Ovary (tissue), 9 donors: ENCODE results near the gene KCNA2. TPM values are rescaled to one million over a fixed set of nuclear protein-coding genes. Genes with fewer than 3 reads are reported as not detected.

Source experiments
- DNase-seq, 5 donors: peaks; one replicate each; pipeline ENCODE4 v3.0.0-alpha.2; 2019 to 2020
- H3K27ac ChIP-seq, 2 donors: fragments of 200-600 bp; one replicate each; pipeline versions ENCODE4 v1.5.1 to v1.8.0; 2019 to 2022
- H3K27me3 ChIP-seq: fragments of 200-600 bp; one replicate; pipeline ENCODE4 v1.8.0; 2022
- H3K36me3 ChIP-seq: fragments of 200-600 bp; sonication (generic); one replicate; pipeline ENCODE4 v1.5.1; 2019
- H3K4me1 ChIP-seq: one replicate; pipeline ENCODE4 v1.8.1; 2013; ENCODE audit warnings: mild to moderate bottlenecking, moderate library complexity; ENCODE audit not compliant: insufficient read depth
- H3K4me3 ChIP-seq: fragments of 200-600 bp; sonication (generic); one replicate; pipeline ENCODE4 v1.5.1; 2017
- H3K9me3 ChIP-seq, 2 donors: fragments of 200-600 bp in 1 of 2; sonication (generic) in 1 of 2; one replicate each; pipeline versions ENCODE4 v1.5.1 to v1.8.1; 2013 to 2019; ENCODE audit warnings: mild to moderate bottlenecking in 1 of 2, moderate library complexity in 1 of 2
- CTCF ChIP-seq, 3 donors: fragments of 450-650 bp in 2 of 3; fragments of 200-600 bp in 1 of 3; IDR thresholded peaks; one replicate each; pipeline versions ENCODE4 v1.5.1 to v1.8.0; 2016 to 2022; ENCODE audit warnings: antibody characterized with exemption in 3 of 3, mild to moderate bottlenecking in 1 of 3
- EP300 ChIP-seq: sonication (generic); formaldehyde crosslinking; IDR thresholded peaks from one replicate; pipeline ENCODE4 v1.6.1; 2017; ENCODE audit warnings: antibody characterized with exemption
- POLR2A ChIP-seq: fragments of 450-650 bp; IDR thresholded peaks from one replicate; pipeline ENCODE4 v1.6.1; 2017; ENCODE audit warnings: antibody characterized with exemption, mild to moderate bottlenecking, moderate library complexity
- WGBS, 3 donors: extraction: QIAGEN DNeasy Blood & Tissue Kit in 1 of 3; methylation state at CpG; one replicate each; pipeline versions ENCODE4 v1.1.5 to v1.1.7; 2013 to 2017; 5-methylcytosine and 5-hydroxymethylcytosine counted together
- intact Hi-C, 4 donors: fragments of 100-400 bp; cut with DNase I; formaldehyde crosslinking; loops; one replicate each; pipeline versions ENCODE4 v1.11.0 to v1.15.1; 2022 to 2023
- polyA plus RNA-seq, 2 donors: library from polyadenylated mRNA; stranded (reverse); fragments of 200-250 nt in 1 of 2; fragments of 350-450 nt in 1 of 2; fragmentation: Illumina TruSeq in 1 of 2; extraction: RNeasy Lipid Tissue Mini Kit (QIAGEN cat#74804) in 1 of 2; gene quantifications; one replicate each; pipeline ENCODE4 v1.2.3, GENCODE V29; 2013 to 2014
- total RNA-seq, 7 donors: library from RNA; depleted of rRNA in 2 of 7; stranded (reverse); fragments of >200 nt in 2 of 7; fragmentation: NEBNext Ultra II Directional in 3 of 7; extraction: Animal tissue kit (Norgen Biotek cat#: 25700) in 3 of 7; gene quantifications; one replicate each; pipeline versions ENCODE4 v1.1.0 to v1.2.4, GENCODE V29; 2016 to 2023
- donor health status: DM: no; HTN: no; CAD: no; lungs with moderate emphysema.
- donor health status: DM: no; HTN: no; CAD: no.
- donor health status: Bipolar disorder and iron deficiency.
- donor health status: DM: yes; HTN: yes; CAD: no.
- donor health status: DM: no; HTN: no; CAD: no.
- donor health status: DM: yes; HTN: yes; CAD: no.

Gene KCNA2
- total and polyA plus RNA-seq, 9 donors, result under 0.01 to 1.7 (median 0.51) TPM

- Histone ChIP-seq H3K4me3 (no peak overlapping the region), H3K27ac (no peak overlapping the region), H3K9me3 (no peaks in the 10 kb centered on the region), H3K27me3 (no peaks in the 10 kb centered on the region), H3K4me1 (no peaks in the 10 kb centered on the region), H3K36me3 (no peaks in the 10 kb centered on the region)
- DNase-seq, result no peak
- WGBS, 3 donors, result 50 to 61% (median 51%) methylated on average over 4 of the region's 4 CpGs
- TF ChIP-seq EP300, result no peak
- intact Hi-C loops, result no loop called here
Observed at GRCh38 chr1:110570901-110571300, 35.3 kb downstream of the KCNA2 start.

GRCh38 chr1:110570307-110570706, 35.9 kb downstream of the KCNA2 start:
- DNase-seq, result no peak
- 12 to 21% (median 20%) methylated on average over 3 of the region's 3 CpGs for WGBS, 3 donors
- Histone ChIP-seq H3K4me1 (no peaks in the 10 kb centered on the region), H3K27me3 (no peaks in the 10 kb centered on the region), H3K9me3 (no peaks in the 10 kb centered on the region), H3K36me3 (no peaks in the 10 kb centered on the region), H3K4me3 (no peak overlapping the region), H3K27ac (no peak overlapping the region)
- intact Hi-C loops, result no loop called here
- no peak for TF ChIP-seq EP300
- no peak for TF ChIP-seq CTCF (IDR thresholded peaks at IDR 0.05)
- TF ChIP-seq POLR2A, result no peak

- Histone ChIP-seq H3K27ac (no peak overlapping the region), H3K36me3 (no peaks in the 10 kb centered on the region), H3K9me3 (no peaks in the 10 kb centered on the region), H3K4me1 (no peaks in the 10 kb centered on the region), H3K4me3 (no peak overlapping the region), H3K27me3 (no peaks in the 10 kb centered on the region)
- TF ChIP-seq CTCF (IDR thresholded peaks at IDR 0.05), result no peak
- no peak for TF ChIP-seq EP300
- no peak for TF ChIP-seq POLR2A
- WGBS, 3 donors, result 71 to 86% (median 80%) methylated on average over 3 of the region's 3 CpGs
- DNase-seq, result no peak
- intact Hi-C loops, result no loop called here
Observed at GRCh38 chr1:110566836-110567235, 39.3 kb downstream of the KCNA2 start.

GRCh38 chr1:110565565-110565964, 40.6 kb downstream of the KCNA2 start:
- 35 to 74% (median 63%) methylated on average over 1 of the region's 1 CpG for WGBS, 3 donors
- intact Hi-C loops, result no loop called here
- H3K36me3 ChIP-seq, result no peaks in the 10 kb centered on the region

GRCh38 chr1:110563089-110563488, 43.1 kb downstream of the KCNA2 start:
- intact Hi-C loops, result no loop called here

More at GRCh38 chr1:110565565-110565964, 40.6 kb downstream of the KCNA2 start:
- H3K27ac ChIP-seq, result no peak overlapping the region
- no peak for DNase-seq
- no peaks in the 10 kb centered on the region for H3K27me3 ChIP-seq
- H3K9me3 ChIP-seq, result no peaks in the 10 kb centered on the region
- no peak overlapping the region for H3K4me3 ChIP-seq
- no peaks in the 10 kb centered on the region for H3K4me1 ChIP-seq
- TF ChIP-seq CTCF (IDR thresholded peaks at IDR 0.05) (no peak), EP300 (no peak), POLR2A (no peak)

More at GRCh38 chr1:110563089-110563488, 43.1 kb downstream of the KCNA2 start:
- WGBS, 3 donors, result 69 to 81% (median 74%) methylated on average over 4 of the region's 4 CpGs
- Histone ChIP-seq H3K9me3 (no peaks in the 10 kb centered on the region), H3K4me1 (no peaks in the 10 kb centered on the region), H3K27me3 (no peaks in the 10 kb centered on the region), H3K27ac (no peak overlapping the region), H3K4me3 (no peak overlapping the region), H3K36me3 (no peaks in the 10 kb centered on the region)
- TF ChIP-seq POLR2A (no peak), CTCF (IDR thresholded peaks at IDR 0.05) (no peak), EP300 (no peak)
- DNase-seq, result no peak
